ENCODE results near the gene LMTK3. TPM values are rescaled to one million over a fixed set of nuclear protein-coding genes. Genes with fewer than 3 reads are reported as not detected.

Gene LMTK3
- total RNA-seq, 2 donors from 2014 or later = 1.3 to 1.6 TPM

DNA sequence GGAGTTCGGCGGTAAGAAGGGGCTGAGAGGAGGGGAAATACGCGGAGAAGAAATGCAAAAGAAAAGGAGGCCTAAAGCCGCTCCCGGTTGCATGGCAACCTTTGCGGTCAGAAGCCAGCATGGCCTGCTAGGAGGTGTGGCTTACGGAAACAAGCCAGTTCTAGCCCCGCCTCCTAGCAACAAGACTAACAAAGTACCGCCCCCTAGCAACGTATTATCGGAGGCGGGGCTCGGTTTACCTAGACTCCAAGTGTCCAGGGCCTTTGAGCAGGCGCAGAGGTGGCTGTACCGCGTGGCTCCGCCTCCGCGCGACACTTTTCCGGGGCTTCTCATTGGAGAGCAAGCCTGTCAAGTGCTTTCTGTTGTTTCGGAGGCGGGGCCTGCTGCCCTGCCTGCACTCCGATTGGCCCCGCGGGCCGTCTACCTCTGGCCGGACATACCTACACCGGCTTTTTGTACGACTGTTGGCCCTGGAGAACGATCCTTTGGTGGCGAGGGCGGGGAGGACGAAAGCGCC lies 42.8 kb downstream of the LMTK3 start:
- Histone ChIP-seq H3K4me3 (peak overlapping the region; percentile 92 to 95), H3K4me1 (peaks cover 2 to 15% of the 10 kb centered on the region in 2 donors), H3K27ac (peak overlapping the region; percentile 98), H3K9me3 (no peaks in the 10 kb centered on the region), H3K27me3 (no peaks in the 10 kb centered on the region), H3K36me3 (peaks cover 37% of the 10 kb centered on the region)
- DNase-seq (ENCODE audit: low spot score) = peak; percentile 100
- TF ChIP-seq, protein P1, sequence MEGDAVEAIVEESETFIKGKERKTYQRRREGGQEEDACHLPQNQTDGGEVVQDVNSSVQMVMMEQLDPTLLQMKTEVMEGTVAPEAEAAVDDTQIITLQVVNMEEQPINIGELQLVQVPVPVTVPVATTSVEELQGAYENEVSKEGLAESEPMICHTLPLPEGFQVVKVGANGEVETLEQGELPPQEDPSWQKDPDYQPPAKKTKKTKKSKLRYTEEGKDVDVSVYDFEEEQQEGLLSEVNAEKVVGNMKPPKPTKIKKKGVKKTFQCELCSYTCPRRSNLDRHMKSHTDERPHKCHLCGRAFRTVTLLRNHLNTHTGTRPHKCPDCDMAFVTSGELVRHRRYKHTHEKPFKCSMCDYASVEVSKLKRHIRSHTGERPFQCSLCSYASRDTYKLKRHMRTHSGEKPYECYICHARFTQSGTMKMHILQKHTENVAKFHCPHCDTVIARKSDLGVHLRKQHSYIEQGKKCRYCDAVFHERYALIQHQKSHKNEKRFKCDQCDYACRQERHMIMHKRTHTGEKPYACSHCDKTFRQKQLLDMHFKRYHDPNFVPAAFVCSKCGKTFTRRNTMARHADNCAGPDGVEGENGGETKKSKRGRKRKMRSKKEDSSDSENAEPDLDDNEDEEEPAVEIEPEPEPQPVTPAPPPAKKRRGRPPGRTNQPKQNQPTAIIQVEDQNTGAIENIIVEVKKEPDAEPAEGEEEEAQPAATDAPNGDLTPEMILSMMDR (IDR thresholded peaks at IDR 0.05) = no peak

DNA sequence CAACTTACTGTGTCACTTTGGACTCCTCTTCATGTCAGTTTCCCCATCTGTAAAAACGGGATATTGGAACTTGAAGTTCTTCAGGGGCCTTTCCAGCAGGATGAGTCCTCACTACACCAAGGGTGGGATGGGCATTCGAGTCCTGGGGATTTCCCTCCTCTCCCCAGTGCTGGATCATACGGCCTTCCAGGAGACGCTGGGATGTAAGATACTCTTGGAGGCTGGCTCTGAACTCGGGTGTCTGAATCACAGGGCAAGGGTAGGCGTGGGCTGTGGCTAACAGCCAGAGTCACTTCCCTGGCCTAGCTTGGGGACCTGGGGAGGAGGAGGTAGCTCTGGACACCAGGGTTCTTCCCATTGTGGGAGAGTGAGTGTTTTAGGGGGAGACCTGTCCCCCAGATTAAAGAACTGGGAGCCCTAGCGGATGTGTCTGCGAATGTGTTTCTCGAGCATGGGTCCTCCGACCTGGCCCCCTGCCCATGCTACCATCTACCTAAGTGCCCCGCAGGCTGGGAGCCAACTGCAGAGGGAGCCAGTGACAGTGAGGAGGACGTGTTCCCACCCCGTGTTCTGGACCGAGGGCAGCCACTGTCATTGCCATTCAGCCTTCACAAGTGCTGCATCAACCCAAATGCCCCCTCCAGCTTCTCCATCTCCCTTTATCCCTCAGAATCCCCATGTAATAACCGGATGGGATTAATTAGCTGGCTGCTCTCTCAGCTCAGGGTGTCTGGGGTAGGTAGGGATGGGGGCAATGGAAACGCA lies 44.9 kb downstream of the LMTK3 start:
- Histone ChIP-seq H3K27ac (no peak overlapping the region), H3K9me3 (no peaks in the 10 kb centered on the region), H3K4me1 (peaks cover 2 to 15% of the 10 kb centered on the region in 2 donors), H3K4me3 (no peak overlapping the region), H3K36me3 (peaks cover 16% of the 10 kb centered on the region), H3K27me3 (no peaks in the 10 kb centered on the region)
- DNase-seq (ENCODE audit: low spot score) = no peak
- TF ChIP-seq, protein P1 (IDR thresholded peaks at IDR 0.05) = no peak

DNA sequence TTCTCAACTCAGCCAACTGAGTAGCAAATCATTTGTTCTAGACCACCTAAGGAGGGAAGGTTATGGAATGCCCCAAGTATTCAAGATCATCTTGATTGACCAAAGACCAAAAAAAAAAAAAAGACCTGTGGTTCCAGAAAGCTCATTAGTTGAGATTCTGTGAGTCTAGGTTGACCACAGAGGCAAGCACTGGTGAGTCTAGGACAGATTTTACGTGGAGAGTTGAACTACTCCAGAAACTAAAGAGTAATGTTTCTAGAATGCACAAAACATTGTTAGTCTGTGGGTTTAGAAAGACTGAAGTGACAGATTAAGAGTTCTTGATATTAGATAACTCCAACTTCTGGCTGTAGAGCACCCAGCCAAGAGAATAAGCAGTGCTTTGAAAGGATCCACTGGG lies 46.4 kb downstream of the LMTK3 start:
- Histone ChIP-seq H3K27me3 (no peaks in the 10 kb centered on the region), H3K27ac (no peak overlapping the region), H3K4me3 (no peak overlapping the region), H3K36me3 (peaks cover under 1% of the 10 kb centered on the region), H3K4me1 (peaks cover 2 to 5% of the 10 kb centered on the region in 2 donors), H3K9me3 (no peaks in the 10 kb centered on the region)
- DNase-seq (ENCODE audit: low spot score) = no peak
- TF ChIP-seq, protein P1 (IDR thresholded peaks at IDR 0.05) = no peak

DNA sequence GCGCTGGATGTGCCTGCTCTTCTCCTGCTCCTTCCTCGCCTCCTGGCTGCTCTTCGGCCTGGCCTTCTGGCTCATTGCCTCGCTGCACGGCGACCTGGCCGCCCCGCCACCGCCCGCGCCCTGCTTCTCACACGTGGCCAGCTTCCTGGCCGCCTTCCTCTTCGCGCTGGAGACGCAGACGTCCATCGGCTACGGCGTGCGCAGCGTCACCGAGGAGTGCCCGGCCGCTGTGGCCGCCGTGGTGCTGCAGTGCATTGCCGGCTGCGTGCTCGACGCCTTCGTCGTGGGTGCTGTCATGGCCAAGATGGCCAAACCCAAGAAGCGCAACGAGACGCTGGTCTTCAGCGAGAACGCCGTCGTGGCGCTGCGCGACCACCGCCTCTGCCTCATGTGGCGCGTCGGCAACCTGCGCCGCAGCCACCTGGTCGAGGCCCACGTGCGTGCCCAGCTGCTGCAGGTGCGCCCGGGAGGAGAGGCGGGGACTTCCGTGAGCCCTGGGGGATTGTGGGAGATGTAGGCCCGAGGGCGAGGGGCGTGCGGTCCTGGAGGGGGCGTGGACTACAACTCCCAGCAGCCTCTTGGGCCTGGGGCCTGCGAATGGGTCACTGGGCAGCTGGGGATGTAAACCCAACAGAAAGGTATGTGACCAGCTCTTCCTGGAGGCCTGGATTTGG lies 49.5 kb downstream of the LMTK3 start:
- H3K27me3 ChIP-seq = no peaks in the 10 kb centered on the region
- TF ChIP-seq, protein P1 (IDR thresholded peaks at IDR 0.05) = no peak
- H3K4me3 ChIP-seq = no peak overlapping the region
- H3K9me3 ChIP-seq = no peaks in the 10 kb centered on the region
- no peak for DNase-seq (ENCODE audit: low spot score)
- H3K27ac ChIP-seq = no peak overlapping the region
- H3K4me1 ChIP-seq = no peaks in the 10 kb centered on the region
- no peaks in the 10 kb centered on the region for H3K36me3 ChIP-seq

DNA sequence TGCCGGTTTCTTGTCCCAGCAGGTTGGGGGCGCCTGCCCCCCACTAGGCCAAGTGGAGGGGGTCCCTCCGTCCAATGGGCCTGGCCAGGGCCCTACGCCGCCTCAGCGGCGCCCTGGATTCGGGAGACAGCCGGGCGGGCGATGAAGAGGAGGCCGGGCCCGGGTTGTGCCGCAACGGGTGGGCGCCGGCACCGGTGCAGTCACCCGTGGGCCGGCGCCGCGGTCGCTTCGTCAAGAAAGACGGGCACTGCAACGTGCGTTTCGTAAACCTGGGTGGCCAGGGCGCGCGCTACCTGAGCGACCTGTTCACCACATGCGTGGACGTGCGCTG lies 50.0 kb downstream of the LMTK3 start:
- no peak overlapping the region for H3K4me3 ChIP-seq
- H3K36me3 ChIP-seq = no peaks in the 10 kb centered on the region
- no peaks in the 10 kb centered on the region for H3K27me3 ChIP-seq
- TF ChIP-seq, protein P1 (IDR thresholded peaks at IDR 0.05) = no peak
- no peaks in the 10 kb centered on the region for H3K9me3 ChIP-seq
- no peak for DNase-seq (ENCODE audit: low spot score)
- no peak overlapping the region for H3K27ac ChIP-seq
- H3K4me1 ChIP-seq = no peaks in the 10 kb centered on the region
